Naive thymus-derived CD4-positive, alpha-beta T cell (primary cell): ENCODE data around the gene NEUROD4. TPM values are rescaled to one million over a fixed set of nuclear protein-coding genes. Genes with fewer than 3 reads are reported as not detected.

ENCODE experiments used
- ATAC-seq: fragments of 150-1000 bp; cut with Tn5 transposase; 2 replicates; pipeline ENCODE4 v1.10.0; 2021; ENCODE audit warnings: mild to moderate bottlenecking, moderate library complexity
- CTCF ChIA-PET: fragments of 350-600 bp; sonication (Branson Sonifier 250); formaldehyde crosslinking; loops from one replicate; lab custom pipeline; 2021; ENCODE audit warnings: antibody characterized with exemption; lab: Charles Lee
- POLR2A ChIA-PET: fragments of 350-600 bp; sonication (Branson Sonifier 250); formaldehyde crosslinking; loops from one replicate; lab custom pipeline; 2021; ENCODE audit warnings: antibody characterized with exemption, inconsistent platforms; lab: Charles Lee
- DNase-seq, 9 donors: peaks; one replicate each; pipeline versions ENCODE4 v3.0.0 to v3.0.0-alpha.2; 2020 to 2022; ENCODE audit warnings: mixed read lengths in 1 of 9
- H3K27ac ChIP-seq: one replicate; pipeline ENCODE4 v1.7.0; 2013; ENCODE audit warnings: mild to moderate bottlenecking, low read depth, low read length, moderate library complexity
- H3K27me3 ChIP-seq, 2 donors: one replicate each; pipeline ENCODE4 v1.7.0; 2013; ENCODE audit warnings: low read length in 2 of 2, mild to moderate bottlenecking in 2 of 2, moderate library complexity in 2 of 2; ENCODE audit not compliant: control insufficient read depth in 2 of 2, insufficient read depth in 2 of 2
- H3K36me3 ChIP-seq, 3 experiments: 1 replicate in 2 of 3; 2 replicates in 1 of 3; pipeline ENCODE4 v1.7.0; 2013; ENCODE audit warnings: low read length in 3 of 3, mild to moderate bottlenecking in 3 of 3, moderate library complexity in 1 of 3; ENCODE audit not compliant: insufficient read depth in 3 of 3, control insufficient read depth in 2 of 3
- H3K4me1 ChIP-seq, 2 donors: one replicate each; pipeline ENCODE4 v1.7.0; 2013; ENCODE audit warnings: low read length in 2 of 2, mild to moderate bottlenecking in 2 of 2, moderate library complexity in 1 of 2; ENCODE audit not compliant: control insufficient read depth in 2 of 2, insufficient read depth in 2 of 2
- H3K4me3 ChIP-seq: 2 replicates; pipeline ENCODE4 v1.7.0; 2013; ENCODE audit warnings: mild to moderate bottlenecking, low read length
- H3K9me3 ChIP-seq, 3 experiments: 1 replicate in 2 of 3; 2 replicates in 1 of 3; pipeline ENCODE4 v1.7.0; 2013; ENCODE audit warnings: low read length in 3 of 3; ENCODE audit not compliant: control insufficient read depth in 2 of 3
- H3K27ac Mint-ChIP-seq, 9 donors: one replicate each; pipeline ENCODE4 v1.8.0; 2020 to 2022; ENCODE audit warnings: mixed read lengths in 9 of 9, mild to moderate bottlenecking in 8 of 9, moderate library complexity in 5 of 9, inconsistent platforms in 2 of 9
- H3K27me3 Mint-ChIP-seq, 5 donors: one replicate each; pipeline ENCODE4 v1.8.0; 2021 to 2022; ENCODE audit warnings: mixed read lengths in 5 of 5, mild to moderate bottlenecking in 1 of 5
- H3K36me3 Mint-ChIP-seq, 5 donors: one replicate each; pipeline ENCODE4 v1.8.0; 2020 to 2022; ENCODE audit warnings: mixed read lengths in 5 of 5, mild to moderate bottlenecking in 3 of 5, inconsistent platforms in 1 of 5
- H3K4me1 Mint-ChIP-seq, 7 donors: one replicate each; pipeline ENCODE4 v1.8.0; 2020 to 2022; ENCODE audit warnings: mixed read lengths in 7 of 7, mild to moderate bottlenecking in 3 of 7, inconsistent platforms in 1 of 7
- H3K4me3 Mint-ChIP-seq, 10 donors: one replicate each; pipeline ENCODE4 v1.8.0; 2020 to 2022; ENCODE audit warnings: mild to moderate bottlenecking in 10 of 10, mixed read lengths in 10 of 10, moderate library complexity in 6 of 10, inconsistent platforms in 2 of 10
- H3K9me3 Mint-ChIP-seq, 11 donors: one replicate each; pipeline ENCODE4 v1.8.0; 2020 to 2022; ENCODE audit warnings: mixed read lengths in 11 of 11, mild to moderate bottlenecking in 4 of 11, inconsistent platforms in 1 of 11, moderate library complexity in 1 of 11
- intact Hi-C, 2 donors: fragments of 100-400 bp; cut with micrococcal nuclease; formaldehyde crosslinking; loops; one replicate each; pipeline ENCODE4 v1.15.1; 2023
- polyA plus RNA-seq, 2 donors: library from polyadenylated mRNA; unstranded; fragments of 300-500 nt; fragmentation: Illumina TruSeq; gene quantifications; one replicate each; pipeline ENCODE4 v1.2.3, GENCODE V29; 2021
- total RNA-seq, 6 experiments: library from RNA in 5 of 6; stranded (reverse) in 5 of 6; gene quantifications; 1 replicate in 5 of 6; 2 replicates in 1 of 6; pipeline ENCODE4 v1.2.3 and lab custom pipeline; 2021 to 2026

Gene NEUROD4
- total and polyA plus RNA-seq, 7 experiments from 2014 or later, result 0.11 TPM; not detected in 6

DNA sequence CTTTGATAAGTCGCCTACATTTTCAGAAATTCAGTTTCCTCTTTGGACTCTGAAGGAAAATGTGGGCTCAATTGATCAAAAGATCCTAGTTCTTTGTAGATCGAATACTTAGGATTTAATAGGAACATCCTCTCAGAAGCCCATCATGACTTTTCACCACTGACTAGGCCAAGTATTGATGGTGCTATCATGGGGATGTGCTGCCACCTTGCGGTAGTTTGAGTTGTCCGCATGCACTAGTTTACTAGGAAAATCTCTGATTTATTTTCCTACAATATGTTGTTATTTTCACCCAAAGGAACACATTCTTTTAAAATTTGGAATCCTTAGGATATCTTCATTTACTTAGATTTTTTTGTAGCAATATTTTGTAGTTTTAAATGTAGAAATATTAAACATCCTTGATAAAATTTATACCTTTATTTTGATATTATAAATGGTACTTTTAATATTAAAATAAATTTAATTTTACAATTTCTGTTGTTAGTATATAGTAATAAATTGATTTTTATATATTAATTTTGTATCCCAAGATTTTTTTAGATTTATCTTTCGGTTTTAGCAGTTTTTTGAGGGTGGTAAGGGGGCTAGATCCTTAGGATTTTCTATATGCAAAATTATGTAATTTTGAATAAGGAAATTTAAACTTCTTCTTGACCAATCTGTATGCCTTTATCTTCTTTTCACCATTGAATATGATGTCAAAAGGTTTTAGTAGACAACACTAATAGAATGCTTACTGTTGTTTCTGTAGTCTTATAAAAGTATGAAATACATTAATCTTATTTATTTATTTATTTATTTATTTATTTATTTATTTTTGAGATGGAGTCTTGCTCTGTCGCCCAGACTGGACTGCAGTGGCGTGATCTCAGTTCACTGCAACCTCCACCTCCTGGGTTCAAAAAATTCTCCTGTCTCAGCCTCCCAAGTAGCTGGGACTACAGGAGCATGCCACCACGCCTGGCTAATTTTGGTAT lies 53.6 kb downstream of the NEUROD4 start:
- no peaks in the 10 kb centered on the region for H3K9me3 ChIP-seq
- Mint-ChIP-seq H3K27me3 (peaks cover 23 to 35% (median 27%) of the 10 kb centered on the region in 5 donors), H3K4me1 (peaks cover 2 to 10% (median 9%) of the 10 kb centered on the region in 7 donors), H3K36me3 (no peaks in the 10 kb centered on the region), H3K9me3 (no peaks in the 10 kb centered on the region), H3K4me3 (no peak overlapping the region), H3K27ac (peak overlapping the region in 2 of 9 donors; percentile 59 to 82)
- intact Hi-C loops, result loop anchor here (1.0 to 2.0 kb wide), 11 partner anchors 39 to 471 kb away; no protein-coding TSS in a partner anchor
- ATAC-seq, result peak; percentile 76
- peak; percentile 50 to 79 (median 72) for DNase-seq
- CTCF ChIA-PET, result interaction anchor here (0.9 to 11.0 kb wide), 33 partner anchors 14 to 472 kb away, joined by 3 to 564 read pairs (median 11); partner anchors contain the start of genes MUCL1 and TESPA1
- POLR2A ChIA-PET, result interaction anchor here (1.0 to 4.1 kb wide), 5 partner anchors 50 to 91 kb away, joined by 3 to 72 read pairs (median 7); partner anchors contain the start of gene TESPA1
- H3K4me3 ChIP-seq, result no peak overlapping the region
- H3K4me1 ChIP-seq, result no peaks in the 10 kb centered on the region
- H3K36me3 ChIP-seq, result no peaks in the 10 kb centered on the region
- no peak overlapping the region for H3K27ac ChIP-seq
- H3K27me3 ChIP-seq, result no peaks in the 10 kb centered on the region

GRCh38 chr12:55074806-55075205 lies 55.0 kb downstream of the NEUROD4 start:
- Histone ChIP-seq H3K4me1 (no peaks in the 10 kb centered on the region), H3K4me3 (no peak overlapping the region), H3K27me3 (no peaks in the 10 kb centered on the region), H3K27ac (no peak overlapping the region), H3K36me3 (no peaks in the 10 kb centered on the region), H3K9me3 (no peaks in the 10 kb centered on the region)
- no peak for DNase-seq
- Mint-ChIP-seq H3K9me3 (peaks cover 0 to under 1% (median 0%) of the 10 kb centered on the region in 11 donors), H3K4me1 (peaks cover 2 to 10% (median 9%) of the 10 kb centered on the region in 7 donors), H3K27me3 (peaks cover 27 to 50% (median 42%) of the 10 kb centered on the region in 5 donors), H3K27ac (no peak overlapping the region), H3K36me3 (no peaks in the 10 kb centered on the region), H3K4me3 (no peak overlapping the region)
- CTCF ChIA-PET, result interaction anchor here (0.8 to 7.1 kb wide), 8 partner anchors 17 to 352 kb away, joined by 3 to 125 read pairs (median 4); no protein-coding TSS in a partner anchor
- intact Hi-C loops, result no loop called here
- ATAC-seq, result no peak
- POLR2A ChIA-PET, result interaction anchor here (1.8 kb wide), 1 partner anchor 82 kb away, joined by 7 read pairs; no protein-coding TSS in a partner anchor

Other genes starting within 250 kb of the NEUROD4 start
- gene MUCL1, start 165.5 kb upstream of the NEUROD4 start, total RNA-seq, result not detected
- gene MUCL1, start 165.5 kb upstream of the NEUROD4 start, polyA plus RNA-seq, result not detected
- gene TESPA1, start 35.2 kb upstream of the NEUROD4 start, total RNA-seq, result 100 to 1,000 TPM; 120 to 301 (median 186) TPM
- gene TESPA1, start 35.2 kb upstream of the NEUROD4 start, polyA plus RNA-seq, result 100 to 1,000 TPM; 183 to 314 TPM
- not detected for gene OR9K2, start 106.4 kb downstream of the NEUROD4 start, total RNA-seq
- gene OR9K2, start 106.4 kb downstream of the NEUROD4 start, polyA plus RNA-seq, result not detected
- not detected for gene OR10A7, start 201.1 kb downstream of the NEUROD4 start, total RNA-seq
- gene OR10A7, start 201.1 kb downstream of the NEUROD4 start, polyA plus RNA-seq, result not detected
- gene OR6C74, start 224.6 kb downstream of the NEUROD4 start, total RNA-seq, result not detected
- not detected for gene OR6C74, start 224.6 kb downstream of the NEUROD4 start, polyA plus RNA-seq